Progenitor cell of endocrine pancreas (in vitro differentiated cells): ENCODE results near the gene GRPR. TPM values are rescaled to one million over a fixed set of nuclear protein-coding genes. Genes with fewer than 3 reads are reported as not detected.
"Not testable (repeated sequence)": the region's sequence is repeated elsewhere in the genome, so short reads cannot be mapped to it uniquely, and the experiment has no call there.

Experiments used
- DNase-seq: peaks from one replicate; pipeline ENCODE4 v3.0.0; 2021; ENCODE audit warnings: low spot score; ENCODE audit not compliant: unreplicated experiment
- H3K27ac Mint-ChIP-seq: 2 replicates; pipeline ENCODE4 v1.8.0; 2021; ENCODE audit warnings: mild to moderate bottlenecking, moderate library complexity, mixed read lengths
- H3K27me3 Mint-ChIP-seq: 2 replicates; pipeline ENCODE4 v1.8.0; 2021; ENCODE audit warnings: mixed read lengths
- H3K36me3 Mint-ChIP-seq: 2 replicates; pipeline ENCODE4 v1.8.0; 2022; ENCODE audit warnings: mixed read lengths; ENCODE audit not compliant: insufficient read depth
- H3K4me1 Mint-ChIP-seq: 2 replicates; pipeline ENCODE4 v1.8.0; 2021; ENCODE audit warnings: low read depth, mixed read lengths
- H3K4me3 Mint-ChIP-seq: 2 replicates; pipeline ENCODE4 v1.8.0; 2021; ENCODE audit warnings: low read depth, mild to moderate bottlenecking, moderate library complexity, mixed read lengths
- H3K9me3 Mint-ChIP-seq: 2 replicates; pipeline ENCODE4 v1.8.0; 2021; ENCODE audit warnings: low read depth, mixed read lengths
- total RNA-seq: library from RNA; stranded (reverse); gene quantifications from 2 replicates; pipeline ENCODE4 v1.2.1, GENCODE V29; 2021
- TF ChIP-seq, protein P1 (sequence below): fragments of 200-600 bp; sonication (generic); IDR thresholded peaks from one replicate; pipeline ENCODE4 v1.5.0; 2021; ENCODE audit warnings: antibody characterized with exemption, mild to moderate bottlenecking; ENCODE audit not compliant: unreplicated experiment

The GRPR gene
- total RNA-seq, 1 donor from 2014 or later, result 1.8 TPM

GRCh38 chrX:16172391-16172790, 49.0 kb downstream of the GRPR start:
- no peak for DNase-seq
- TF ChIP-seq, protein P1, sequence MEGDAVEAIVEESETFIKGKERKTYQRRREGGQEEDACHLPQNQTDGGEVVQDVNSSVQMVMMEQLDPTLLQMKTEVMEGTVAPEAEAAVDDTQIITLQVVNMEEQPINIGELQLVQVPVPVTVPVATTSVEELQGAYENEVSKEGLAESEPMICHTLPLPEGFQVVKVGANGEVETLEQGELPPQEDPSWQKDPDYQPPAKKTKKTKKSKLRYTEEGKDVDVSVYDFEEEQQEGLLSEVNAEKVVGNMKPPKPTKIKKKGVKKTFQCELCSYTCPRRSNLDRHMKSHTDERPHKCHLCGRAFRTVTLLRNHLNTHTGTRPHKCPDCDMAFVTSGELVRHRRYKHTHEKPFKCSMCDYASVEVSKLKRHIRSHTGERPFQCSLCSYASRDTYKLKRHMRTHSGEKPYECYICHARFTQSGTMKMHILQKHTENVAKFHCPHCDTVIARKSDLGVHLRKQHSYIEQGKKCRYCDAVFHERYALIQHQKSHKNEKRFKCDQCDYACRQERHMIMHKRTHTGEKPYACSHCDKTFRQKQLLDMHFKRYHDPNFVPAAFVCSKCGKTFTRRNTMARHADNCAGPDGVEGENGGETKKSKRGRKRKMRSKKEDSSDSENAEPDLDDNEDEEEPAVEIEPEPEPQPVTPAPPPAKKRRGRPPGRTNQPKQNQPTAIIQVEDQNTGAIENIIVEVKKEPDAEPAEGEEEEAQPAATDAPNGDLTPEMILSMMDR, result no peak
- no peaks in the 10 kb centered on the region for H3K27me3 Mint-ChIP-seq
- H3K27ac Mint-ChIP-seq, result no peak overlapping the region
- H3K4me1 Mint-ChIP-seq, result no peaks in the 10 kb centered on the region
- H3K4me3 Mint-ChIP-seq, result no peak overlapping the region
- H3K9me3 Mint-ChIP-seq, result no peaks in the 10 kb centered on the region
- no peaks in the 10 kb centered on the region for H3K36me3 Mint-ChIP-seq

DNA sequence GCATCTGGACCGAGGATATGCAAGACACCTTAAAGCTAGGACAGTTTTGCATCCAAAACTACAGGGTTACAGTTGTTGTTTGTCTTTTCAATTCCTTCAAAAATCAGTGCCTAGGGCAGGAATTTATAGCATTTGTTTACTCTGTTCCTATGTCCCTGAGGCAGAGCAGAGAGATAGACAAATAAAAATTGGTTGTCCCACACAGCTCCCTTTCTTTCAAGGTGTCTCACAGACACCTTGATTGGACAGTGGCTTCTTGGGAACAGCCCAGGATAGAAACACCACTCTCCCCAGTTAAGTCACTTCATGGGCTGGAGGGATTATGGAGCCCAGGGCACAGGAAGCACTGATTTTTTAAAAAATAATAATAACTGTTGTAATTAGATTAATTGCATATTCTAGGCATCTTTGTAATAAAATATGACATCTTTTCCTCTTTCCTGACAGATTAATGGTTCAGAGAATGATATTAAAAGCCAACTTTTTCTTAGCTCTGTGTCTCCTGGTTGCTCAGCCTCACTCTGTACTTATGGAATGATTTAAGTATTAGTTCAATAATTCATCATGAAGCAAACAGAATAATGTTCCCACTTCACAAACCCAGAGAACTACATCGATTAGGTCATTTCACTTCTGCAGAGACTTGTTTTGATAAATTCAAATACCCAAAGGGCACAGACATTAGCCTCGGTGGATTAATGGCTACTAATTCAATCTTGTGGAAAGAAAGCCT, 52.1 kb downstream of the GRPR start:
- no peak overlapping the region for H3K27ac Mint-ChIP-seq
- H3K4me3 Mint-ChIP-seq, result no peak overlapping the region
- no peaks in the 10 kb centered on the region for H3K36me3 Mint-ChIP-seq
- H3K27me3 Mint-ChIP-seq, result peaks cover 11% of the 10 kb centered on the region
- TF ChIP-seq, protein P1, result no peak
- DNase-seq, result no peak
- no peaks in the 10 kb centered on the region for H3K9me3 Mint-ChIP-seq
- peaks cover 7% of the 10 kb centered on the region for H3K4me1 Mint-ChIP-seq

DNA sequence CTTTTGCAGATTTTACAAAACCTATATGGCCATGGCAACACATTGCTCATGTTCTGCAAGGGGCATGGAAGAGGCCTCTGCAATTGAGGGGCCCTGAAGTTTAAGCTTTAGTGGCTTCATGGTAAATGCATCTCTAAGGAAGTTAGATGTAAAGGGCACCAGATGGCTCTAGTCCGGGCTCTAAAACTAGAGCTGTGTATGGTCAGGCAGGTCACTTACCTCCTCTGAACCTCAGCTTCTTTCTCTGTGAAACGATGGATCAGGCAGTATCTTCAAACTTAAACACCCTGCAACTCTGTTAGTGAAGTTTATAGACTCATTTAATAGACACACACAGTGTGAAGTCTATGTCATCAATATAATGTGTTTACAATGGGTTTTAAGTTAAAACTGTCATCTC, 53.9 kb downstream of the GRPR start:
- DNase-seq, result no peak
- no peaks in the 10 kb centered on the region for H3K9me3 Mint-ChIP-seq
- H3K27ac Mint-ChIP-seq, result no peak overlapping the region
- TF ChIP-seq, protein P1, result no peak
- peaks cover 28% of the 10 kb centered on the region for H3K27me3 Mint-ChIP-seq
- H3K4me1 Mint-ChIP-seq, result peaks cover 10% of the 10 kb centered on the region
- no peaks in the 10 kb centered on the region for H3K36me3 Mint-ChIP-seq
- no peak overlapping the region for H3K4me3 Mint-ChIP-seq

GRCh38 chrX:16183843-16184242, 60.5 kb downstream of the GRPR start:
- Mint-ChIP-seq H3K4me1 (peaks cover 31% of the 10 kb centered on the region), H3K4me3 (peak overlapping the region; percentile 58), H3K27me3 (peaks cover 63% of the 10 kb centered on the region)
- H3K36me3 Mint-ChIP-seq, DNase-seq, H3K27ac Mint-ChIP-seq, H3K9me3 Mint-ChIP-seq: not testable (repeated sequence)

GRCh38 chrX:16185725-16186136, 62.4 kb downstream of the GRPR start:
- TF ChIP-seq, protein P1, result no peak
- H3K4me1 Mint-ChIP-seq, result peaks cover 24% of the 10 kb centered on the region
- H3K9me3 Mint-ChIP-seq, result no peaks in the 10 kb centered on the region
- peaks cover 54% of the 10 kb centered on the region for H3K27me3 Mint-ChIP-seq
- peak overlapping the region; percentile 7 for H3K27ac Mint-ChIP-seq
- H3K4me3 Mint-ChIP-seq, result no peak overlapping the region
- DNase-seq, result no peak
- peaks cover 2% of the 10 kb centered on the region for H3K36me3 Mint-ChIP-seq

DNA sequence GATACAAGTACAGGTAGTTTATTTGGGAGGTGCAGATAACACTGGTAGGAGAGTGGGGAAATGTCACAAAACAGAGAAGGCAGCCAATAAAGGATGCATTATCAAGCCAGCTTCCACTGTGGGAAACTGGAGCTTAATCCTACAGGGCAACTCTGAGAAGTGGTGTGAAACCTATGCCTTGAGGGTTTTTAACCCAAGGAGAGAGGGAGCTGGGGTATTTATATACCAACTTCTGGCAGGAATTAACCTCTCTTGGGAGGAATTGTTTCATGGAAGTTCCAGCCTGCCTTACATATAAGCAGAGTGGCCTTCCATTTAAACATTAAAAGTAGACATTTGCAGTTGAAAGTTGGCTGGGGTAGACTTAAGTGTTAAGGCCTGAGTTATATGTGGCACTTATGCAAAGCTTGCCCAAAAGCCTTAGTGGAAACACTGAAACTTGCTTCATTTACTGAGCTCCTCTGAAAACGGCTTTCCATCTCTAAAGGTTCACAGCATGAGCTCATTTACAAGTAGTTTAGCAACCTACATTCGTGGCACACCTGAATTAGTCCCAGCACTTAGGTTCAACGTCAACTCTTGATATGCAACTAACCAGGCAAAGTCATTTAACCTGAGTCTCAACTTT, 63.1 kb downstream of the GRPR start:
- Mint-ChIP-seq H3K4me1 (peaks cover 25% of the 10 kb centered on the region), H3K36me3 (peaks cover 2% of the 10 kb centered on the region), H3K27me3 (peaks cover 46% of the 10 kb centered on the region), H3K4me3 (no peak overlapping the region), H3K9me3 (no peaks in the 10 kb centered on the region), H3K27ac (no peak overlapping the region)
- TF ChIP-seq, protein P1, result no peak
- DNase-seq, result no peak
